Activated CD4-positive, CD25-positive, alpha-beta regulatory T cell treated with anti-CD3 and anti-CD28 coated beads, Interleukin-2, amount 50 U/mL, for 16 hours (primary cell): ENCODE measurements around the gene TEC.

Experiments used
- DNase-seq: peaks from one replicate; pipeline ENCODE4 v3.0.0-alpha.2; 2020; ENCODE audit warnings: low read depth, low spot score

The TEC gene

GRCh38 chr4:48269861-48270522 is 354 bp upstream of the TEC start:
- DNase-seq, result peak; percentile 66

- no peak for DNase-seq
Measured at GRCh38 chr4:48267574-48267973, 2.1 kb downstream of the TEC start.

DNA sequence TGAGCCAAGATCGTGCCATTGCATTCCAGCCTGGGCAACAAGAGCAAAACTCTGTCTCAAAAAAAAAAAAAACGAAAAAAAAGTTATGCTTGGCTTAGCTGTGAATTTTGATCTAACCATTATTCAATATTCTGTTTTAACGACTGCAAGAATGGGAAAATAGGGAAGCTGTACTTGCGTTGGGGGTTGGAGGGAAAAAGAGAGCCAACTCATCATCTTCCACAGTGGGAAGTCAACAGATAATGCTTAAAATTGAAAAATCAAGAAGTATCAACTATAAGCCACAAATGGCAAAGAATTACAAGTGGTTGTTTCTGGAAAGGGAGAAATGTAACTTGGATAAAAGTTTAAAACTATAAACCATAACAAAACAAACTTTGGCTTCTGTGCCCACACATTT is 2.9 kb downstream of the TEC start:
- no peak for DNase-seq

DNA sequence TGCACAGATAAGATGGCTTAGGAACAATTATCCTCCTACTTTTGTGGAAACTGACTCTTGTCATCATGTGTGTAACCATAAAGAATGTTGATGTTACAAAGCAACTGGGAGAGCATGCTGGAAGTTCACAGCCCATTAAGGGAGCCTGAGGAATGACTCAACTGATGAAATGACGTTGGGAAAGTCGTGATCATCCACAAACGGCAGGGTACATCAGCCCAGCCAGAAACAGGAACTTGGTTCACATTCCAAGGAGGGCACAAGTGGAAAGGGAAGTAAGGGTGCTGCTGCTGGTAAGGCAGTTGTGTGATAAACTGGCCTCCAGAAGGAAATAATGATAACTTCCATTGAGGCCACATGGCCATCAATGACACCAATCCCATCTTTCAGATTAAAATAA is 6.7 kb downstream of the TEC start:
- no peak for DNase-seq

DNA sequence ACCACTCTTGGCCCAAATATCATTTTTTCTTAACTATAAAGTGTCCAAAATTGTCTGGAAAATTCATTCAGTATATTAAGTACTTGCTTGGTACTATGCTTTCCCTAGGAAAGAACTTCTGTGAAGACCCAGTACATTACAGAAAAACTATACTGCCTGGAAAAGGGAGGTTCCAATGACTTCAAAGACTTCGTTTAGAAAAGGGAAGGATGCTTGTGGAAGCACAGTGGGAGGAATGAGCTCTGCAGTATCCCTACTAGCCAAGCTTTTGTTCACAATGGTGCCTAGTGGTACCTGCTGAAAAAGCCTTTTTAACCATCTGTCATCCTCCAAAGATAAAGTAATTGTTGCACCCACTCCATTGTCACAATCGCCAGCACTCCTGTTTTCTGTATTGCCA is 7.2 kb downstream of the TEC start:
- DNase-seq, result no peak

GRCh38 chr4:48261281-48261680 is 8.4 kb downstream of the TEC start:
- DNase-seq, result no peak

- no peak for DNase-seq
Measured at GRCh38 chr4:48259748-48260147, 9.9 kb downstream of the TEC start.

DNA sequence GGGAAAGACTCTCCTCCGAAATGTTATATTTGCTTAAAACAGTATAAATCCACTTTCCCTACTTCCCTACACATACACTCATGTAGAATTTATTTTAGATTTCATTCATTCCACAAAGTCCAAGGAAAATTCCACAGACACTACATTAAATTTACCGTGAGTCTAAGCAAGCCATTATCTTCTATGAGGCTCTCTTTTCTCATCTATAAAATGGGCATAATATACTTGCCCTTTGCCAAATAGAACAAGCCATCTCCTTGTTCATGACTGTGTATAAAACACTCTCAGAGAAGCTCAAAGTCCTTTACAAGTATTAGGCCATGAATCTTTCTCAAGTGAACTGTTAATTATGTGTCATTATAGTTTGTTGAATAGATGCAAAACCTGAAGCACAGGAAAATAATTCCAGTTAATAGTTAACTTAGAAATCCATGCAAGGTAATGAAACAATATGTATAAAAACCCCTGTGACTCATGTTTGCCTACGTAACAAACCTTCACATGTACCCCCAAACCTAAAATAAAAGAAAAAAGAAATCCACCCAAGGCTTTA is 10.7 kb downstream of the TEC start:
- no peak for DNase-seq

DNA sequence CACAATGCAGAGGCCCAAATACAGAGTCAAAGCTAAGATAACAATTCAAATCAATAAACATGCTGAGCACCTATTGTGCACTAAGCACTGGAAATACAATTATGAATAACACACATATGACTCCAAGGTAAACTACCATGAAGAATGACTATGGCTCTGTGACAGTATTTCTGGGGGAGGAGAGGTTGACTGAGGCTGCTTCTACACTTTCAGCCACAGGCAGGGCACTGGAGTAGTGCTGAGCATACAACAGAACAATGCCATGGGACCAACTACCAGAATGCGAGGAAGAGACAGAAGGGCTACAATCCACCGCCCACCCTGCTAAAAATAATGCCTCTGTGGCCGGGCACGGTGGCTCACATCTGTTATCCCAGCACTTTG is 13.7 kb downstream of the TEC start:
- no peak for DNase-seq

DNA sequence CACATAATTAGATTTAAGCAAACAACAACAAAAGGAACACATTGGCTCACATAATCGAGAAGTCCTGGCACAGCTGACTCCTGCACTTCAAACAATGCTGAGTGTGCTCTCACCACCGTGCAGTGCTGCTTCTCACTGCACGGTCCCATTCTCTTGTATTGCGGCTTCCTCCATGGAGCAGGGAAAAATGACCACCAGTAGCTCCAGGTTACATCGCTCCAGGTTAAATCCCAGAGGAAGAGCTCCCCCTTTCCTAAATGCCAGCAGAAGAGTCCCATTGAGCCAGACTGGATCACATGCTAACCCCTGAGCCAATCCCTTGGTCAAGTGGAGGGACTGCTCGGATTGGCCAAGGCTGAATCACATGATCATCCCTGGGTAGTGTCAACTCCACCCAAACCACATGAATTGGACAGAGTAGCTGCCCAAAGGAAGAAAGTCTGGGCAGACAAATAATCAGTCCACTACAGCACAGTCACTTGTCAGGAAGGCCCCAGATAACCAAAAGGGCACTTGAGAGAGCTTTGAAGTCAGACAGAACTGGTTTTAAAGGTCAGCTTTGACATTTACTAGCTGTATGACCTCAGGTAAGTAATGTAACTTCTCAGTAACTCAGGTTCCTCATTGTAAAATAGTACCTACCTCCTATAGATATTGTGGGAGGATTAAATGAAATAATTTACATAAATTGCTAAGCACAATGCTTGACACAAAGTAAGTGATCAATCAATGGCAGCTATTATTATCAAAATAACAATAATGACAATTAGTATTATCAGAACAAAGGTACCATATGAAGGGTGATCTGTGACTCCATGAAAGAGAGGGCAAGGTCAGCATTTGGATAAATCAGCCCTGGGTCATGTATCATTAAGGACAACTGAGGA is 14.3 kb downstream of the TEC start:
- DNase-seq, result no peak

DNA sequence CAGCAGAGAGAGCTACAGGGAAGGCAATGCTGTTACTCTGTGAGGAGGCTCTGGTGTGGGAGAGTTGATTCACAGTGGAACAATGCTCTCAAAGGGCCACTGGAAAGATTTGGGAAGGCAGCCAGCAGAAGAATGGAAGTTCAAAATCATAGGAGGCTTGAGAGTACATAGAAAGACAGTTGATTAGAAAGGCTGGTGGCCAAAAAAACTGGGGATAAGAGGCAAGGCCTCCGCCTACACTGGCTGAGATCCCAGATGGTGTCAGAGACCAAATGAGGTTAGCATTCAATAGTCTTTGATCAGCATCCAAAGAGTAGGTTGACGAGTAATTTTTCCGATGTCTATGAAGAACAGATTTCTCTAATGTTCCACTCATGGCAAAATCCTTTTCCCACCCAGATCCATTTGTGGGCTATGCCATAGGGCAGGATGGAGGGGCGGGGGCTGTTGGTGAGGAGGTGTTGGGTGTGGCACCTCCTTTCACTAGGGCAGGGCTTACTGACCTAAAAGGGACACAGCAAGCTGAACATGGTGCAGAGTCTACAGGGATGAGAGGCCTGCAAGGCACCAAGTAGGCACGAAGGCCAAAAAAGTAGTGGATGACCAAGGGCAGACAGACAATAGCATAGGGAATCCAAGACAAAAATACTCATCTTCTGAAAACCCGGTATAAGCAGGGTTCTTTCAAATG is 15.1 kb downstream of the TEC start:
- DNase-seq, result no peak

DNA sequence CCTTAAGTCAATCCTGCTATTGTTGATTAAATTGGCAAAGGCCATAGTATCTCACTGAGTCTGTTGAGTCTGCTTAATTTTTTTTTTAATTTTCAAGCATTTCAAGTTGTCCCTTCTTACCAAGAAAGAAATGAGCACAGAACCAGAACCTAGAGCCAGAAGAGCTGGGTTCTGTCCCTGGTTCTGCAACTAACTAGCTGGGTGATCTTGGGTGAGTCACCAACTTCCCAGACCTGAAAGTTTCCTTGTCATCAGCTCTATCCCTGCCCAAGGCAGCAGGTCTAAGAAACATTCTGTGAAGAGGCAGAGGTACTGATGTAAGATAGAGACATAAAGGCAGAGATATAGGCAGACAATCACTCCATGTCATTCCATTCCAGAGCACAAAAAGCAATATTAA is 17.3 kb downstream of the TEC start:
- no peak for DNase-seq

- no peak for DNase-seq
Measured at GRCh38 chr4:48250980-48251379, 18.7 kb downstream of the TEC start.

GRCh38 chr4:48250343-48250742 is 19.3 kb downstream of the TEC start:
- DNase-seq, result no peak

DNA sequence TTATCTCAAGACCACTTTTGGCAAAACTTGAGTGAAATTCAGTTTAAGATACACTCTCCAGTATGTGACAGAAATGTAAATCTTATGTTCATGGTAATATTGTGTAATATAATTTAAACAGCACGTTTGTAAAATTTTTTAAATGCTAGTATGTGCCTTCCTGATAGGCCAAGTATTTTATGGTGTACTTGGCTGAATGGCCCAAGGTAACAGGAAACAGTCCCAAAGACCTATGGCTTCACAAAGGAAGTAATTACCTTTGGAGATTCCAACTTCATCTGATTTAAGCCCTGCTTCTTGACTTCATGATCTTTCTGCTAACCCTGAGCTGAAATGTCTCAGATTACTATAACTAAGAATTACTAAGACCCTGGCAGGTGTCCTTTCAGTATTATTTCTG is 20.3 kb downstream of the TEC start:
- DNase-seq, result no peak

DNA sequence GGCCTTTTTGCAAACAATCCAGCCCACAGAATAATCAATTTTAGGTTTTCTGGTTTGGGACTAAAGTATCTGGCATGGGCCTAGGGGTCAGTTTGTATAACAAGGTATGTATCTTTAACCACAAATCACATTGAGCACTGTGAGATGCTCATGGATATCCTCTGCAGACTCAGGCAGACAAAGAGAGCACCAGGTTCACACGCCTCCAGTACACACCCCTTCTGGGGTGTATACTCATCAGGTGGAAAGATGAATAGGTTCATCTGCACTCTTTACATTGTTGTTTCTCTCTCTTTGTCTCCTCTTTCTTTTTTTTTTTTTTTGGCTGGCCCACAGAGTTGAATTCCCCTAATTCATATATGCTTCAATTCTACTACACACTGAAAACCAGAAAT is 21.1 kb downstream of the TEC start:
- DNase-seq, result no peak

DNA sequence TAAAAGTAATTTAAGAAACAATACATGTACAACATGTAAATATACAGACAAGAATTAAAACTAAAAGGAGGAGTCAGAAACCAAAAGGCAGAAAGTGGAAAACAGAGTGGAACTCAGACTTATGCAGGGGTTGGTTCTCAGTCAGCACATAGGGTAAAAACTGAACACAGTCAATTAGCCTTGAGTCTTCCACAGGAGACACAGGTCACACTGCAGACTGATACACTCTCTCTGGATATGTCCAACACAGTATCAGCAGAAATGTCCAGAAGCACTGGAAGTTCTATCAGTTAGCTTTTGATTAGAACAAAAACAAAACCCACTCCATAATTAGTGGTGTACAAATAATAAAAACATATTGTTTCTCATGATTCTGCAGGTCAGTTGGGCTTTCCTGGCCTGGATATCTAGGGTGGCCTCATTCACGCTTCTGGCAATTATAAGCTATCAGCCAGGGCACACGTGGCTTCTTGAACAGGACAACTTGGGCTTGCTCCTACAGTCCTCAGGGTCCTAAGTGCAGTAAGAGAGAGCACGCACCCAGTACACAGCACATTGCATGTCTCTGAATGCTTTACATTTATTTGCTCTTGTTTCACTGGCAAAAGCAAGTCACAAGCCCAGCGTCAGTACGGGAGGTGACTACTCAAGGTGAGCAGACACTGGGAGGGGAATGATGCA is 21.6 kb downstream of the TEC start:
- no peak for DNase-seq

DNA sequence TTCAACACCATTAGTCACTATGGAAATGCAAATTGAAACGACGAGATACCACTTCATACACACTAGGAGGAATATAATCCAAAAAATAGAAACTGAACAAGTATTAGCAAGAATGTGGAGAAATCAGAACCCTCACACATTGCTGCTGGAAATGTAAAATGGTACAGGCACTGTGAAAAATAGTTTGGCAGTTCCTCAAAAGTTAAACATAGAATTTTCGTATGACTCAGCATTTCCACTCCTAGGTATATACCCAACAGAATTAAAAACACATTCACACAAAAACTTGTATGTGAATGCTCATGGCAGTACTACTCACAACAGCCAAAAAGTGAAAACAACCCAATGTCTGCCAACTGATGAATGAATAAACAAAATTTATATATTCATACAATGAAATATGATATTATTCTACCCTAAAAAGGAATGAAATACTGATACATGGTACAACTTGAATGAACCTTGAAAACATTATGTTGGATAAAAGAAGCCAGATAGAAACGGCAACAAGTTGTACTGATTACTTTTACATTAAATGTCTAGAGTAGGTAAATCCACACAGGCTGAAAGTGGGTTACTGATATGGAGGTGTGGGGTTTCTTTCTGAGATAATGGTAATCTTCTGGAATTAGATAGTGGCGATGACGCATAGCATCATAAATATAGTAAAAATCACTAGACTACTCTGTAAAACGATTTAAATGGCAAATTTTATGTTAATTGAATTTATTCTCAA is 22.3 kb downstream of the TEC start:
- DNase-seq, result no peak

GRCh38 chr4:48244665-48245064 is 25.0 kb downstream of the TEC start:
- no peak for DNase-seq

- DNase-seq, result no peak
Measured at GRCh38 chr4:48243887-48244286, 25.8 kb downstream of the TEC start.

DNA sequence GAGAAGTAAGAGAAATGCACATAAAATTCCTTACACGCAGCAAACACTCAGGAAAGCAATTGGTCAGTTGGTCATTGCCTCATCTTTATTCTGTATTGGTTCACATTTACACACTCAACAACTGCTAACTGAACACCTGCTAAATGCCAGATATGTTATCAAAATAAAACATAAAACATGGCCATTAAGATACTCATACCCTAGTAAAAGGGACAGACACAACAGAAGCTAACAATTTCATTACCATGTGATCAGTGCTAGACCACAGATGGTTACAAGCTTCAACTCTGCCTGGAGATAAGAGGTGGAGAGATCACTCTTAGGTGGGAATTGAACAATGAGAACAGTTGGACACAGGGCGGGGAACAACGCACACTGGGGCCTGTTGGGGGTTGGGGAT is 26.2 kb downstream of the TEC start:
- DNase-seq, result no peak
